Activated CD4-positive, CD25-positive, alpha-beta regulatory T cell (primary cell): ENCODE results near the gene KRTAP10-6.
"Not testable (repeated sequence)": the region's sequence is repeated elsewhere in the genome, so short reads cannot be mapped to it uniquely, and the experiment has no call there.

Experiments used
- DNase-seq, 4 experiments: peaks; one replicate each; lab custom pipeline; 2025; lab: John Stamatoyannopoulos, UW

The KRTAP10-6 gene

GRCh38 chr21:44592446-44593311 lies at the start of gene KRTAP10-6:
Gene KRTAP10-6 (minus strand): TSS chr21:44592505. CDS start chr21:44592484, 21 bp downstream.
- no peak for DNase-seq

- DNase-seq, result no peak
Measured at GRCh38 chr21:44640761-44641160, 48.5 kb upstream of the KRTAP10-6 start.

DNA sequence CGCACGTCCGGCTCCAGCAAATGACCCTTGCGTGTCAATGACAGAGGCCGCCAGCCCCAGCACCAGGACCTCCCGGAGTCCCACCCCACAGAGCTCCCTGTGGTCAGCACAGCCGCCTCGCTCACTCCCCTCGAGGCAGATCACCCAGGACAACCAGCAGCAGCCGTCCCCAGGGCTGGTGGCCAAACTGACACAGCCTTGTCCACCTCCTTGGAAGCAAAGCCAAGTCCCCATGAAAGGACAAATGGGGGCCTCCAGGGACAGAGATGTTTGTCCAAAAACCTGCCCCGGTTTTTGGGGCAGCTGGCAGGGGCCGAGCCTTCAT lies 47.0 kb upstream of the KRTAP10-6 start:
- no peak for DNase-seq

GRCh38 chr21:44638506-44639330 lies 46.4 kb upstream of the KRTAP10-6 start:
- not testable (repeated sequence) for DNase-seq

DNA sequence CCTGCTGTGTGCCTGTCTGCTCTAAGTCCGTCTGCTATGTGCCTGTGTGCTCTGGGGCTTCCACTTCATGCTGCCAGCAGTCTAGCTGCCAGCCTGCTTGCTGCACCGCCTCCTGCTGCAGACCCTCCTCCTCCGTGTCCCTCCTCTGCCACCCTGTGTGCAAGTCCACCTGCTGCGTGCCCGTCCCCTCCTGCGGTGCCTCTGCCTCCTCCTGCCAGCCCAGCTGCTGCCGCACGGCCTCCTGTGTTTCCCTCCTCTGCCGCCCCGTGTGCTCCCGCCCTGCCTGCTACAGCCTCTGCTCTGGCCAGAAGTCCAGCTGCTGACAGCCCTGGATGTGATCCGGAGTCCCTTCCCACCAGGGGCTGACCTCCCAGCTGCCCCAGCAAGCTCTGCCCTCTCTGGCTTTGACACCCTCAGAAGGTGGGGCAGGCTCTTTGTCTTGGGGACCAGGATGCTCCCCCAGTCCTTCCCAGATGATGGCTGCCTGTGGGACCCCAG lies 45.6 kb upstream of the KRTAP10-6 start:
- DNase-seq, result not testable (repeated sequence)

GRCh38 chr21:44637018-44637850 lies 44.9 kb upstream of the KRTAP10-6 start, which contains the start of gene KRTAP10-10:
Gene KRTAP10-10 (plus strand): TSS chr21:44637356. CDS start chr21:44637418, 62 bp downstream.
- no peak for DNase-seq

- DNase-seq, result no peak
Measured at GRCh38 chr21:44636209-44637017, 44.1 kb upstream of the KRTAP10-6 start.

GRCh38 chr21:44632067-44632466 lies 39.8 kb upstream of the KRTAP10-6 start:
- DNase-seq, result no peak

GRCh38 chr21:44630440-44630839 lies 38.1 kb upstream of the KRTAP10-6 start:
- no peak for DNase-seq

DNA sequence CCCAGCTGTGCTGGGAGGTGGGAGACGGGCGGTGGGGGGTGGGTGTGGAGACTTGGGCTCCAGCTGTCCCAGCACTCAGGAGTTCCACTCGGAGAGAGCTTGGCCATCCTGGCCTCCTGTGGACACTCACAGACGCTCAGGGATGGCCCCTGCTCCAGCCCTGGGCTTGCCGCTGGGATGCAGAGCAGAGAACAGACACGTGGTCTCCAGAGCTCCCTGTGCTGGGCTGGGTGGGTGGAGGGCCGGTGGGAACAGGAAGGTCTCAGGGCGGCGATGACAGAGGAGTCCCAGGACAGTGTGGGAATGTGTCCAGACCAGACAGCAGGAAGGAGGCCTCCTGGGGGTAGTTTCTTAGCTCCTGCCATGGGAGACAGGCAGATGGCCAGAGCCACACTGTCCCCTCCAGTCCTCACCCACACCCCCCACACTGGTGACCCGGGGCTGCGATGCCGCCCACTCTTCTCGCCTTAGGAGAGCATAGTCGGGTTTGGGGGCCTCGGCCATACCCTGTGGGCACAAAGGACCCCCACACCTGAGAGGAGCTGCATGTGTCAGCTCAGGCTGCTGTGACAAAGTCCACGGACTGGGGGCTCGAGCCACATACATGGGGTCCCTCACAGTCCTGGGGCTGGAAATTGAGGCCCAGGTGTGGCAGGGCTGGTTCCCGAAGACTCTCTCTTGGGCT lies 36.5 kb upstream of the KRTAP10-6 start:
- DNase-seq, result no peak

- DNase-seq, result not testable (repeated sequence)
Measured at GRCh38 chr21:44627831-44628233, 35.5 kb upstream of the KRTAP10-6 start.

- DNase-seq, result not testable (repeated sequence)
Measured at GRCh38 chr21:44627181-44627822, 35.0 kb upstream of the KRTAP10-6 start.

GRCh38 chr21:44626673-44627143 lies 34.4 kb upstream of the KRTAP10-6 start, which contains the start of gene KRTAP10-9:
Gene KRTAP10-9 (plus strand): TSS chr21:44627093. CDS start chr21:44627172, 79 bp downstream.
- no peak for DNase-seq

- DNase-seq, result no peak
Measured at GRCh38 chr21:44626262-44626661, 34.0 kb upstream of the KRTAP10-6 start.

DNA sequence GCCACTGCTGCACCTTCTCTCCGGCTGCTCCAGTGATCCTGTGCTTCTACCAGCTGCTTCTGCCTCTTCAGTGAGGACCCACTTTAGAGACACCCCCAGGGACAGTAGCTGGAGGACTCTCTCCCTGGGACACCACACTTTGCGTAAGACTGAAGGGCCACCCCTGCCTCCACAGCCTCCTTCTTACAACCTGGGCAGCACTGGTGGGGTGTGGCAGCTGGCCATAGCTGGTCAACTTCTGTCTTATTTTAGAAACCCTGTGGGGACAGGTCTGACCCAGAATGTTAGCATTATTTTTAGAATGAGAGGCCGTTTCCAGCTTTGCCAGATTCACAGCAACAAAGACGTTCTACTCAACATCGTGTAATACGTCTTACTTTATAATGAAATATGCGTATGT lies 33.5 kb upstream of the KRTAP10-6 start:
- no peak for DNase-seq

- no peak for DNase-seq
Measured at GRCh38 chr21:44623575-44623974, 31.3 kb upstream of the KRTAP10-6 start.

GRCh38 chr21:44619886-44620285 lies 27.6 kb upstream of the KRTAP10-6 start:
- DNase-seq, result no peak

- DNase-seq, result peak in 3 of 4 experiments; percentile 9 to 43 (median 34)
Measured at GRCh38 chr21:44618909-44619308, 26.6 kb upstream of the KRTAP10-6 start.

DNA sequence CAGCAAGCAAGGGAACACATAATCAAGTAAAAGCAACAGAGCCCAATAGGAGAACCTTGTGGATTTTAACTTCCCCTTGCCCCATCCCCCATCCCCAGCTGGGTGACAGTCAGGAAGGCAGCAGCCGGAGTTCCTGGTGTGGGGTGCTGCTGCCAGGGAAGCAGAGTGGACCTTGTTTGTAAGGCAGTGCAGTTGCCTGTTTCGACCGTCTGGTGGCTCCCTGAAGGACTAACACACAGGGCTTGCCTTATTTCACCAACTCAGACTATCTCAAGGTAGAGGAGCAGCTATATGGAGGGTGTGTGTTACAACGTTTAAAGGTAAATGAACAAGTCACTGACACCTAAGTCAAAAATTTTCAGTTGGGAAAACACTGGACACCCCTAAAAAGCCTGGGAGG lies 26.2 kb upstream of the KRTAP10-6 start:
- DNase-seq, result no peak
